Heart right ventricle (tissue), 16 donors: ENCODE results near the gene TMEM63B. TPM values are rescaled to one million over a fixed set of nuclear protein-coding genes. Genes with fewer than 3 reads are reported as not detected.

Experiments used
- ATAC-seq, 8 donors: fragments of 200-7000 bp; cut with Tn5 transposase; one replicate each; pipeline ENCODE4 v1.9.1; 2020; ENCODE audit warnings: mild to moderate bottlenecking in 8 of 8, moderate library complexity in 8 of 8, moderate number of reproducible peaks in 1 of 8
- DNase-seq, 2 donors: peaks; one replicate each; pipeline ENCODE4 v3.0.0-alpha.2; 2020
- H3K27ac ChIP-seq, 10 donors: fragments of 200-600 bp; sonication (generic) in 2 of 10; one replicate each; pipeline versions ENCODE4 v1.5.0 to v1.8.0; 2020 to 2022; ENCODE audit warnings: mild to moderate bottlenecking in 3 of 10
- H3K27me3 ChIP-seq, 7 donors: fragments of 200-600 bp; one replicate each; pipeline ENCODE4 v1.8.0; 2021 to 2022; ENCODE audit warnings: mild to moderate bottlenecking in 2 of 7
- H3K36me3 ChIP-seq, 9 donors: fragments of 200-600 bp; sonication (generic) in 1 of 9; one replicate each; pipeline versions ENCODE4 v1.5.0 to v1.8.0; 2020 to 2022; ENCODE audit warnings: mild to moderate bottlenecking in 2 of 9
- H3K4me1 ChIP-seq, 9 donors: fragments of 200-600 bp; sonication (generic) in 1 of 9; one replicate each; pipeline versions ENCODE4 v1.5.0 to v1.8.0; 2020 to 2022; ENCODE audit warnings: mild to moderate bottlenecking in 4 of 9
- H3K4me3 ChIP-seq, 10 donors: fragments of 200-600 bp; sonication (generic) in 2 of 10; one replicate each; pipeline versions ENCODE4 v1.5.0 to v1.8.0; 2020 to 2022; ENCODE audit warnings: mild to moderate bottlenecking in 7 of 10, moderate library complexity in 2 of 10
- H3K9me3 ChIP-seq, 11 donors: fragments of 200-600 bp in 10 of 11; sonication (generic) in 2 of 11; one replicate each; pipeline versions ENCODE4 v1.5.0 to v1.8.0; 2013 to 2022; ENCODE audit warnings: mild to moderate bottlenecking in 2 of 11, control low read depth in 1 of 11, moderate library complexity in 1 of 11
- CTCF ChIP-seq, 9 donors: fragments of 200-600 bp; sonication (generic) in 2 of 9; IDR thresholded peaks; one replicate each; pipeline versions ENCODE4 v1.5.0 to v1.8.0; 2021 to 2022; ENCODE audit warnings: antibody characterized with exemption in 9 of 9, mild to moderate bottlenecking in 5 of 9, moderate library complexity in 1 of 9
- WGBS, 2 donors: extraction: QIAGEN DNeasy Blood & Tissue Kit; methylation state at CpG; one replicate each; pipeline ENCODE4 v1.1.7; 2013; ENCODE audit warnings: inconsistent platforms in 1 of 2; 5-methylcytosine and 5-hydroxymethylcytosine counted together
- intact Hi-C, 10 donors: fragments of 100-400 bp; cut with DNase I; formaldehyde crosslinking; loops; one replicate each; pipeline versions ENCODE4 v1.11.1 to v1.14.2; 2022
- polyA plus RNA-seq, 2 donors: library from polyadenylated mRNA; stranded (reverse); fragments of 200-250 nt; gene quantifications; one replicate each; pipeline ENCODE4 v1.2.3, GENCODE V29; 2013
- total RNA-seq, 10 donors: library from RNA; stranded (reverse); fragmentation: NEBNext Ultra II Directional in 3 of 10; extraction: Animal tissue kit (Norgen Biotek cat#: 25700) in 3 of 10; gene quantifications; one replicate each; pipeline versions ENCODE4 v1.2.1 to v1.2.4, GENCODE V29; 2021 to 2023
- donor health status: Arrhythmogenic right ventricular cardiomyopathy.
- donor health status: ischemic (EF 13 %, LVEDD 7.1; RV severe dilation, severe dysfunction).
- donor health status: healthy with polysubstance abuse.
- donor health status: DM: no; HTN: yes; CAD: no.
- donor health status: DM: no; HTN: no; CAD: no.
- donor health status: ischemic (EF 25% LVEDD 6.9; RV normal size, moderate dysfunction).
- donor health status: ischemic (EF 25% LVEDD 5.7; RV mildly dilated, moderate dysfunction).
- donor health status: healthy.
- donor health status: DM: yes; HTN: yes; CAD: no.
- donor health status: Ischemic cardiomyopathy.
- donor health status: ischemic (EF 35%, LVEDD 5.7; RV mildly dilated, moderate dysfunction).
- donor health status: nonischemic (EF 11% LVEDD 7.7; RV severe dilation, severe dysfunction).
- donor health status: DM: yes; HTN: yes; CAD: no.
- donor health status: PGD.
- donor health status: ischemic (EF 29% LVEDD 5.4; RV normal size, mild dysfunction).
- donor health status: nonischemic (EF 23%, LVEDD 6.1; RV moderate dilation, normal function).

The TMEM63B gene
- total and polyA plus RNA-seq, 12 donors: 20.3 to 67.1 (median 37.3) TPM

GRCh38 chr6:44166116-44166515 lies 38.8 kb downstream of the TMEM63B start:
- H3K4me1 ChIP-seq: peaks cover 0 to 9% (median 0%) of the 10 kb centered on the region in 9 donors
- no peak overlapping the region for H3K27ac ChIP-seq
- no peaks in the 10 kb centered on the region for H3K9me3 ChIP-seq
- intact Hi-C loops: loop anchor here in 1 of 10 donors (10.0 kb wide), 1 partner anchor 279 kb away; no protein-coding TSS in a partner anchor
- DNase-seq (no peak), ATAC-seq (no peak)
- TF ChIP-seq CTCF (IDR thresholded peaks at IDR 0.05): no peak
- WGBS, 2 donors: 84 to 88% methylated on average over 7 of the region's 7 CpGs
- no peaks in the 10 kb centered on the region for H3K36me3 ChIP-seq
- H3K4me3 ChIP-seq: no peak overlapping the region
- H3K27me3 ChIP-seq: peaks cover 0 to 5% (median 0%) of the 10 kb centered on the region in 7 donors

DNA sequence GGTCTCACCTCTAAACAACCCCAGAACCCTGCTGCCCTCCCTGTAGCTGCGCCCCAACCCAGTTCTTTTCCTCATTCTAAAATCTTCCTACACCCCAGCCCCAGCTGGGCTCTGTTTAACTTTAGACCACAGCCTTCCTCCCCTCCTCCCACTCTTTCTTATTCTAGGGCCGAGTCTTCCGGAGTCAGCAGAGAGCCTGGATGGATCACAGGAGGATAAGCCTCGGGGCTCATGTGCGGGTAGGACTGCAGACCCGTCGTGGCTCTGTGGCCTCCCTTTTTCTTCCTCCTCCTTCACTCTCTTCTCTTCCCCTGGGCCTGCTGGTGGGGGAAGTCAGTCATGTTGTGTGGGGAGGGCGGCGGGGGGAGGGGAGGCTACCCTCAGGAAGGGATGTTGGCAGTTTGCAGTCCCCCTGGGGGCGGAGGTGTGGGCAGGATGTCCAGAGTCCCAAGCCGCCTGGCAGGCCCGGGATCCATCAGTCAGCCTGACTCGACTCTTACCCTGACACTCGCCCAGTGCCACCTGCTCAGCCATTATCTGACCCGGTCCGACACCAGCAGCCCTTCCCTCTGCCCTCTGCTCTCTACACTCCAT lies 39.3 kb downstream of the TMEM63B start:
- TF ChIP-seq CTCF (IDR thresholded peaks at IDR 0.05): no peak
- Histone ChIP-seq H3K27ac (no peak overlapping the region), H3K36me3 (no peaks in the 10 kb centered on the region), H3K4me3 (no peak overlapping the region), H3K4me1 (peaks cover 0 to 9% (median 0%) of the 10 kb centered on the region in 9 donors), H3K9me3 (no peaks in the 10 kb centered on the region), H3K27me3 (peaks cover 0 to 5% (median 0%) of the 10 kb centered on the region in 7 donors)
- intact Hi-C loops: loop anchor here in 1 of 10 donors (10.0 kb wide), 1 partner anchor 278 kb away; no protein-coding TSS in a partner anchor
- 55 to 56% methylated on average over 16 of the region's 16 CpGs for WGBS, 2 donors
- DNase-seq (no peak), ATAC-seq (no peak)

- Histone ChIP-seq H3K27ac (no peak overlapping the region), H3K4me1 (peaks cover 0 to 10% (median 1%) of the 10 kb centered on the region in 9 donors), H3K27me3 (peaks cover 0 to 5% (median 0%) of the 10 kb centered on the region in 7 donors), H3K9me3 (no peaks in the 10 kb centered on the region), H3K4me3 (no peak overlapping the region), H3K36me3 (no peaks in the 10 kb centered on the region)
- ATAC-seq (no peak), DNase-seq (no peak)
- intact Hi-C loops: loop anchor here in 1 of 10 donors (10.0 kb wide), 1 partner anchor 277 kb away; no protein-coding TSS in a partner anchor
- 96 to 98% methylated on average over 1 of the region's 1 CpG for WGBS, 2 donors
- no peak for TF ChIP-seq CTCF (IDR thresholded peaks at IDR 0.05)
Measured at GRCh38 chr6:44167567-44167966, 40.2 kb downstream of the TMEM63B start.

GRCh38 chr6:44169154-44169553 lies 41.8 kb downstream of the TMEM63B start:
- 58 to 73% methylated on average over 9 of the region's 9 CpGs for WGBS, 2 donors
- no peak for TF ChIP-seq CTCF (IDR thresholded peaks at IDR 0.05)
- H3K36me3 ChIP-seq: no peaks in the 10 kb centered on the region
- no peak for ATAC-seq
- peaks cover 0 to 17% (median 7%) of the 10 kb centered on the region in 9 donors for H3K4me1 ChIP-seq
- DNase-seq: no peak
- intact Hi-C loops: loop anchor here in 1 of 10 donors (10.0 kb wide), 1 partner anchor 276 kb away; no protein-coding TSS in a partner anchor
- H3K27ac ChIP-seq: no peak overlapping the region
- H3K4me3 ChIP-seq: no peak overlapping the region
- no peaks in the 10 kb centered on the region for H3K9me3 ChIP-seq
- H3K27me3 ChIP-seq: peaks cover 0 to 5% (median 0%) of the 10 kb centered on the region in 7 donors
